IMR-90 (cell line): ENCODE results near the gene FGF12. TPM values are rescaled to one million over a fixed set of nuclear protein-coding genes. Genes with fewer than 3 reads are reported as not detected.

ENCODE experiments used
- ATAC-seq: fragments of 200-7000 bp; cut with Tn5 transposase; 2 replicates; pipeline ENCODE4 v1.9.1; 2020; ENCODE audit warnings: low read depth, mild to moderate bottlenecking, moderate library complexity
- BruUV-seq: library from RNA; stranded (reverse); fragments of 400-500 nt; replicated peaks from 2 replicates; lab custom pipeline; 2021; lab: Mats Ljungman, UMichigan
- CTCF ChIA-PET: fragments of 300-600 bp; formaldehyde crosslinking; extraction: SDS; loops from one replicate; lab custom pipeline; 2021; ENCODE audit warnings: antibody characterized with exemption; lab: Yijun Ruan, JAX
- POLR2A ChIA-PET: fragments of 300-600 bp; sonication (Branson Sonifier 250); formaldehyde crosslinking; loops from one replicate; lab custom pipeline; 2022; ENCODE audit warnings: antibody characterized with exemption; ENCODE audit not compliant: unreplicated experiment; lab: Charles Lee
- DNase-seq: peaks from one replicate; pipeline ENCODE4 v3.0.0; 2013
- H2AFZ ChIP-seq: replicated peaks from 2 replicates; pipeline ENCODE3; 2013; ENCODE audit warnings: low read length, mild to moderate bottlenecking; ENCODE audit not compliant: poor library complexity
- H2AK5ac ChIP-seq: 2 replicates; pipeline ENCODE4 v1.6.1; 2013; ENCODE audit warnings: low read depth, low read length, inconsistent platforms
- H2AK9ac ChIP-seq: replicated peaks from 2 replicates; pipeline ENCODE3; 2013; ENCODE audit warnings: mild to moderate bottlenecking, low read depth, low read length, moderate library complexity; ENCODE audit not compliant: poor library complexity
- H2BK120ac ChIP-seq: 2 replicates; pipeline ENCODE4 v1.6.1; 2013; ENCODE audit warnings: low read depth, low read length, inconsistent platforms
- H2BK15ac ChIP-seq: 3 replicates; pipeline ENCODE4 v1.6.1; 2013; ENCODE audit warnings: low read depth, low read length, inconsistent platforms
- H2BK20ac ChIP-seq: 2 replicates; pipeline ENCODE4 v1.6.1; 2013; ENCODE audit warnings: low read depth, mild to moderate bottlenecking, inconsistent platforms, low read length, moderate library complexity
- H2BK5ac ChIP-seq: 2 replicates; pipeline ENCODE4 v1.6.1; 2013; ENCODE audit warnings: mild to moderate bottlenecking, low read depth, low read length, inconsistent platforms; ENCODE audit not compliant: poor library complexity, severe bottlenecking
- H3K14ac ChIP-seq: replicated peaks from 2 replicates; pipeline ENCODE4 v1.6.1; 2013; ENCODE audit warnings: low read depth, low read length, inconsistent platforms
- H3K18ac ChIP-seq: 2 replicates; pipeline ENCODE4 v1.6.1; 2013; ENCODE audit warnings: low read depth, low read length, control low read depth
- H3K23ac ChIP-seq: 2 replicates; pipeline ENCODE4 v1.6.1; 2013; ENCODE audit warnings: low read depth, low read length, inconsistent platforms
- H3K27ac ChIP-seq: 2 replicates; pipeline ENCODE4 v1.5.1; 2013; ENCODE audit warnings: mild to moderate bottlenecking, control low read depth, low read length; ENCODE audit not compliant: insufficient read depth
- H3K27me3 ChIP-seq: 2 replicates; pipeline ENCODE4 v1.6.1; 2013; ENCODE audit warnings: low read length; ENCODE audit not compliant: control insufficient read depth, insufficient read depth
- H3K36me3 ChIP-seq: 2 replicates; pipeline ENCODE4 v1.6.1; 2013; ENCODE audit warnings: low read length, mixed read lengths; ENCODE audit not compliant: control insufficient read depth, insufficient read depth
- H3K4ac ChIP-seq: 2 replicates; pipeline ENCODE4 v1.6.1; 2013; ENCODE audit warnings: low read depth, low read length, inconsistent platforms
- H3K4me1 ChIP-seq: 2 replicates; pipeline ENCODE4 v1.6.1; 2013; ENCODE audit warnings: low read length, mixed read lengths; ENCODE audit not compliant: control insufficient read depth, insufficient read depth
- H3K4me2 ChIP-seq: 2 replicates; pipeline ENCODE4 v1.6.1; 2013; ENCODE audit warnings: low read depth, mild to moderate bottlenecking, control low read depth, low read length, moderate library complexity
- H3K4me3 ChIP-seq: 2 replicates; pipeline ENCODE4 v1.5.1; 2013; ENCODE audit warnings: low read depth, mild to moderate bottlenecking, control low read depth, low read length, moderate library complexity; ENCODE audit not compliant: insufficient read depth
- H3K56ac ChIP-seq: 2 replicates; pipeline ENCODE4 v1.6.1; 2013; ENCODE audit warnings: low read length, inconsistent platforms; ENCODE audit not compliant: insufficient read depth; ENCODE audit errors: extremely low read depth
- H3K79me1 ChIP-seq, 2 experiments: 2 replicates each; pipeline ENCODE4 v1.6.1; 2013; ENCODE audit warnings: low read length in 2 of 2, inconsistent platforms in 1 of 2, low read depth in 1 of 2
- H3K9ac ChIP-seq: 2 replicates; pipeline ENCODE4 v1.6.1; 2013; ENCODE audit warnings: low read depth, low read length, control low read depth
- H3K9me1 ChIP-seq: 2 replicates; pipeline ENCODE4 v1.6.1; 2013; ENCODE audit warnings: low read length, inconsistent platforms; ENCODE audit not compliant: insufficient read depth
- H3K9me3 ChIP-seq: 2 replicates; pipeline ENCODE4 v1.6.1; 2013; ENCODE audit warnings: low read length; ENCODE audit not compliant: control insufficient read depth, insufficient read depth
- H4K20me1 ChIP-seq: 2 replicates; pipeline ENCODE4 v1.6.1; 2013; ENCODE audit warnings: low read length, inconsistent platforms; ENCODE audit not compliant: insufficient read depth
- H4K5ac ChIP-seq: 2 replicates; pipeline ENCODE4 v1.6.1; 2013; ENCODE audit warnings: mild to moderate bottlenecking, low read depth, low read length, control low read depth
- H4K8ac ChIP-seq, 2 experiments: 2 replicates each; pipeline ENCODE4 v1.6.1; 2013; ENCODE audit warnings: low read depth in 2 of 2, low read length in 2 of 2, control low read depth in 1 of 2, inconsistent platforms in 1 of 2
- H4K91ac ChIP-seq: 2 replicates; pipeline ENCODE4 v1.6.1; 2013; ENCODE audit warnings: low read depth, low read length, inconsistent platforms; ENCODE audit not compliant: insufficient read depth
- CHD1 ChIP-seq: IDR thresholded peaks from 2 replicates; pipeline ENCODE4 v1.6.1; 2012; ENCODE audit warnings: low read depth, low read length, improper control_type of control experiment
- CTCF ChIP-seq: conservative IDR thresholded peaks from 2 replicates; pipeline ENCODE4 v1.5.1; 2012; ENCODE audit warnings: mild to moderate bottlenecking, low read depth, low read length, improper control_type of control experiment
- ELK1 ChIP-seq: fragments of 150-350 bp; IDR thresholded peaks from 2 replicates; pipeline ENCODE4 v1.6.1; 2016; ENCODE audit warnings: low read depth, mild to moderate bottlenecking, low read length, moderate library complexity, borderline replicate concordance
- FOS ChIP-seq: fragments of 150-350 bp; IDR thresholded peaks from 2 replicates; pipeline ENCODE4 v1.6.1; 2016; ENCODE audit warnings: low read depth, low read length
- MAFK ChIP-seq: IDR thresholded peaks from 2 replicates; pipeline ENCODE4 v1.6.1; 2012; ENCODE audit warnings: low read depth, low read length, improper control_type of control experiment
- MAZ ChIP-seq: IDR thresholded peaks from 2 replicates; pipeline ENCODE4 v1.6.1; 2012; ENCODE audit warnings: low read depth, mild to moderate bottlenecking, low read length, improper control_type of control experiment, moderate library complexity, borderline replicate concordance
- MXI1 ChIP-seq: IDR thresholded peaks from 2 replicates; pipeline ENCODE4 v1.6.1; 2012; ENCODE audit warnings: low read depth, mild to moderate bottlenecking, low read length, moderate library complexity, borderline replicate concordance
- NFE2L2 ChIP-seq: fragments of 150-350 bp; IDR thresholded peaks from 2 replicates; pipeline ENCODE4 v1.6.1; 2016; ENCODE audit warnings: low read depth, mild to moderate bottlenecking, low read length
- POLR2A ChIP-seq: IDR thresholded peaks from 2 replicates; pipeline ENCODE4 v1.6.1; 2012; ENCODE audit warnings: mild to moderate bottlenecking, low read depth, low read length
- RAD21 ChIP-seq: IDR thresholded peaks from 2 replicates; pipeline ENCODE4 v1.6.1; 2012; ENCODE audit warnings: low read length, improper control_type of control experiment
- RCOR1 ChIP-seq: IDR thresholded peaks from 2 replicates; pipeline ENCODE4 v1.6.1; 2012; ENCODE audit warnings: mild to moderate bottlenecking, low read length, improper control_type of control experiment; ENCODE audit not compliant: insufficient replicate concordance
- SMC3 ChIP-seq: fragments of 150-350 bp; IDR thresholded peaks from 2 replicates; pipeline ENCODE4 v1.6.1; 2016; ENCODE audit warnings: low read depth, mild to moderate bottlenecking, antibody characterized with exemption, low read length, moderate library complexity
- USF2 ChIP-seq: fragments of 150-350 bp; IDR thresholded peaks from 2 replicates; pipeline ENCODE4 v1.6.1; 2017; ENCODE audit warnings: mild to moderate bottlenecking, antibody characterized with exemption, low read length, low read depth
- WGBS, 2 experiments: methylation state at CpG; one replicate each; pipeline versions ENCODE4 v1.1.5 to v1.1.7; 2013; ENCODE audit warnings: missing lambda C conversion rate in 2 of 2; ENCODE audit not compliant: insufficient read length in 1 of 2; ENCODE audit errors: extremely low coverage in 2 of 2; 5-methylcytosine and 5-hydroxymethylcytosine counted together
- dilution Hi-C: fragments of 300-500 bp; cut with HindIII; formaldehyde crosslinking; loops from one replicate; pipeline ENCODE4 v1.14.3; 2018; ENCODE audit warnings: low sequenced_read_pairs; ENCODE audit not compliant: unreplicated experiment
- in situ Hi-C: fragments of 300-500 bp; cut with MboI; formaldehyde crosslinking; loops from 3 replicates; pipeline ENCODE4 v1.14.3; 2019; ENCODE audit warnings: low sequenced_read_pairs, inconsistent platforms, mixed read lengths
- intact Hi-C: fragments of 100-400 bp; cut with micrococcal nuclease; formaldehyde crosslinking; loops from 2 replicates; pipeline ENCODE4 v1.10.0; 2022
- polyA plus RNA-seq, 3 experiments: library from polyadenylated mRNA; depleted of rRNA; stranded (reverse); fragments of >200 nt; gene quantifications; 2 replicates each; pipeline ENCODE4 v1.2.3, GENCODE V29; 2012; ENCODE audit warnings: low replicate concordance in 1 of 3
- total RNA-seq: library from RNA; depleted of rRNA; stranded (reverse); fragments of >200 nt; gene quantifications from 2 replicates; pipeline ENCODE4 v1.2.3, GENCODE V29; 2012

The FGF12 gene
- total and polyA plus RNA-seq, 2 of the 4 experiments (the other 2 are of a cell fraction), result not detected

GRCh38 chr3:192133271-192133670 lies 594.1 kb downstream of the FGF12 start:
- dilution Hi-C loops, result no loop called here
- H2AK9ac ChIP-seq, result no peak overlapping the region
- H3K9me1 ChIP-seq, result no peaks in the 10 kb centered on the region
- H3K27me3 ChIP-seq, result no peaks in the 10 kb centered on the region
- H3K36me3 ChIP-seq, result no peaks in the 10 kb centered on the region
- peaks cover 5% of the 10 kb centered on the region; the same call in 1 of the 2 replicates for H3K9me3 ChIP-seq
- H3K4me1 ChIP-seq, result no peaks in the 10 kb centered on the region
- in situ Hi-C loops, result no loop called here
- no peak overlapping the region for H2BK20ac ChIP-seq
- no peak overlapping the region for H2BK15ac ChIP-seq
- CTCF ChIA-PET, result no interaction called here
- H2BK5ac ChIP-seq, result no peak overlapping the region
- H3K56ac ChIP-seq, result no peak overlapping the region
- H3K27ac ChIP-seq, result no peak overlapping the region
- WGBS, 2 experiments, result no CpG with 5 or more reads among the region's 4 CpGs
- no peak overlapping the region for H2AFZ ChIP-seq
- no peaks in the 10 kb centered on the region for H3K79me1 ChIP-seq
- no peak overlapping the region for H2BK120ac ChIP-seq
- no peak overlapping the region for H3K18ac ChIP-seq
- no TSS peak for BruUV-seq
- H3K4me3 ChIP-seq, result no peak overlapping the region
- ATAC-seq (no peak), DNase-seq (no peak)
- H3K4ac ChIP-seq, result no peak overlapping the region
- no peak overlapping the region for H4K8ac ChIP-seq
- H3K4me2 ChIP-seq, result no peak overlapping the region
- H4K5ac ChIP-seq, result no peak overlapping the region
- no peak overlapping the region for H3K9ac ChIP-seq
- no peak for TF ChIP-seq MAZ
- TF ChIP-seq ELK1, result no peak
- TF ChIP-seq MXI1, result no peak
- no peak for TF ChIP-seq POLR2A
- TF ChIP-seq RCOR1, result no peak
- no peak for TF ChIP-seq CTCF
- TF ChIP-seq NFE2L2, result no peak
- TF ChIP-seq RAD21, result no peak
- no peak for TF ChIP-seq SMC3
- TF ChIP-seq USF2, result no peak
- no peak for TF ChIP-seq MAFK
- TF ChIP-seq CHD1, result no peak
- no peak for TF ChIP-seq FOS
- no peak overlapping the region for H3K14ac ChIP-seq
- POLR2A ChIA-PET, result interaction anchor here (0.5 kb wide), 1 partner anchor 257 kb away, joined by 3 read pairs; no protein-coding TSS in a partner anchor
- no peaks in the 10 kb centered on the region for H4K20me1 ChIP-seq
- intact Hi-C loops, result loop anchor here (10.0 kb wide), 1 partner anchor 1038 kb away; no protein-coding TSS in a partner anchor
- no peak overlapping the region for H4K91ac ChIP-seq
- H2AK5ac ChIP-seq, result no peak overlapping the region
- no peak overlapping the region for H3K23ac ChIP-seq
